ENCODE data around the gene MRPL44.
"Not testable (repeated sequence)": the region's sequence is repeated elsewhere in the genome, so short reads cannot be mapped to it uniquely, and the experiment has no call there.

The MRPL44 gene

GRCh38 chr2:223934870-223935269, 22.4 kb upstream of the MRPL44 start:
- no peak for DNase-seq
- in situ Hi-C loops (cut with HindIII; ENCODE audit: low pct_ligation_motif_present, low pct_unique_long_range_greater_than_20kb, low sequenced_read_pairs), result no loop called here

DNA sequence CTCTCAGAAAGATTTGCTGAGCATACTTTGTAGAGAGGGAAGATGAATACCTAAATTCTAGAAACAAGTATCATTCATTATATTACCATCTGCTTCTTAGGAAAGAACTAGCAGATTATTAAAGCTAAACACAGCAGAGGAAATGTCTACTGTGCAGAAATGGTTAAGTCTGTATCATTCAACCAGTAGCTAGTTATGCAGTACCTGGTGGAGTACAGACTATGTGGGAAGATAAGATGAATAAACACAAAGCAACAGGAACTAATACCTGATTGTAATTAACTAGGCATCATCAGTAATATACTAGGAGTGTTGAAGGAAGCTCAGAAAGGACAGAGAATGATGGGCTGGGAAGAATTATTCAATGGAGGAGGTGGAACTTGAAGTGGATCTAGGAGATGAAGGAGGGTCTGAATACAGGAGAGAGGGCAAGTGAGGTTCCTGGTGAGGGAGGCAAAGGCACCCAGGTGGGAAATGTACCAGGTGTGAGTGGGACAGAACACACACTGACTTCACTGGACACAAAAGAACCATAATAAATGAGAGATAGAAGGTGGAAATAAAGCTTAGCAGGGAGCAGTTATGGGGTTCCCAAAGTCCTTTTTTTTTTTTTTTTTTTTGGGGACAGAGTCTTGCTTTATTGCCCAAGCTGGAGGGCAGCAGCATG, 21.7 kb upstream of the MRPL44 start:
- in situ Hi-C loops (cut with HindIII; ENCODE audit: low pct_ligation_motif_present, low pct_unique_long_range_greater_than_20kb, low sequenced_read_pairs), result no loop called here
- no peak for DNase-seq

DNA sequence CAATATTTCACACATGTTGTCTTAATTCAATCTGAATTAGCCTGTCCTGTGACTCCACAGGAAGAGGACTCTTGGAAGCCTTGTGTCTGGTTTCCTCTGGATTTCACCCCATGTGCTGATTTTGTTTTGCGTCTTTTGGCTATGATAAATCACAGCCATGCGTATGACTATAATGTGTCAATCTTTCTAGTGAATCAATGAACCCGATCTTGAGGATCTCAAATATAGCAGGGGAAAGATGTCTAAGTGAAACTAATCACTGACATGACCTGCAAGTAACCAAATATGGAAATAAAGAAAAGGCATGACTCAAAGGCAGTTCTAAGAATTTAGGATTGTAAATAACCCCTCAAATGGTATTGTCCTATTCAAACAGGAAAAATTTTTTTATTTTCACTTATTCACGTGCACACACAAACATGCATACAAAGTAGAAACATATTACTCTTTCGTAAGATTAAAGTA, 20.4 kb upstream of the MRPL44 start:
- no peak for DNase-seq
- in situ Hi-C loops (cut with HindIII; ENCODE audit: low pct_ligation_motif_present, low pct_unique_long_range_greater_than_20kb, low sequenced_read_pairs), result no loop called here

GRCh38 chr2:223937535-223937934, 19.7 kb upstream of the MRPL44 start:
- in situ Hi-C loops (cut with HindIII; ENCODE audit: low pct_ligation_motif_present, low pct_unique_long_range_greater_than_20kb, low sequenced_read_pairs), result no loop called here
- DNase-seq, result no peak

- DNase-seq, result peak; percentile 10
- in situ Hi-C loops (cut with HindIII; ENCODE audit: low pct_ligation_motif_present, low pct_unique_long_range_greater_than_20kb, low sequenced_read_pairs), result not testable (repeated sequence)
These were observed 17.8 kb upstream of the MRPL44 start for GRCh38 chr2:223939438-223939837.

GRCh38 chr2:223941579-223942277, 15.5 kb upstream of the MRPL44 start:
- in situ Hi-C loops (cut with HindIII; ENCODE audit: low pct_ligation_motif_present, low pct_unique_long_range_greater_than_20kb, low sequenced_read_pairs), result no loop called here
- DNase-seq, result peak; percentile 84

GRCh38 chr2:223943135-223943534, 14.1 kb upstream of the MRPL44 start:
- DNase-seq, result no peak
- in situ Hi-C loops (cut with HindIII; ENCODE audit: low pct_ligation_motif_present, low pct_unique_long_range_greater_than_20kb, low sequenced_read_pairs), result no loop called here

GRCh38 chr2:223943561-223944008, 13.7 kb upstream of the MRPL44 start:
- in situ Hi-C loops (cut with HindIII; ENCODE audit: low pct_ligation_motif_present, low pct_unique_long_range_greater_than_20kb, low sequenced_read_pairs), result no loop called here

DNA sequence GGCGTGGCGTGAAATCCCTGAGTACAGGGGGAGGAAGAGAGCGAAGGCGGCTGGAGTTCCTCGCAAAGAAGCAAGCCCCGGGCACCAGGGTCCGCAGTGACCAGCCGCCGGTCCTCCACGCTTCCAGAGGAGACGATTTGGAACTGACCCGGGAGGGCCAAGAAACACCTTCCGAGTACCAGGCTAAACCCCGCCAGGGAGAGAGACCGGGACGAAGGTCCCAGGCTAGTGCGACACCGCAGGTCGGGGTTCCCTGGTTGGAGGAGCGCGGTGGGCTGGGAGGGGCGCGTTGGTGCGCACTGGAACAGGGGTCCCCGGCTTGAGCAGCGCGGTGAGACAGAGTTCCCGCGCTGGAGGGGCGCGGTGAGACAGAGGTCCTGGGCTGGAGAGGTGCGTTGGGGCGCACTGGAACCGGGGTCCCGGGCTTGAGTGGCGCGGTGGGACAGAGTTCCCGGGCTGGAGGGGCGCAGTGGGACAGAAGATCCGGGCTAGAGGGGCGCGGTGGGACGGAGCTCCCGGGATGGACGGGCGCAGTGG, 13.0 kb upstream of the MRPL44 start:
- in situ Hi-C loops (cut with HindIII; ENCODE audit: low pct_ligation_motif_present, low pct_unique_long_range_greater_than_20kb, low sequenced_read_pairs), result no loop called here
- DNase-seq, result peak; percentile 45

More at GRCh38 chr2:223943561-223944008, 13.7 kb upstream of the MRPL44 start:
- DNase-seq, result peak; percentile 58

- in situ Hi-C loops (cut with HindIII; ENCODE audit: low pct_ligation_motif_present, low pct_unique_long_range_greater_than_20kb, low sequenced_read_pairs), result no loop called here
- DNase-seq, result peak; percentile 90
These were observed 12.3 kb upstream of the MRPL44 start, which contains the start of gene WDFY1 for GRCh38 chr2:223944703-223945531. Gene WDFY1, minus strand, starts transcription at chr2:223945335. Its CDS starts 51 bp downstream, at chr2:223945284.

DNA sequence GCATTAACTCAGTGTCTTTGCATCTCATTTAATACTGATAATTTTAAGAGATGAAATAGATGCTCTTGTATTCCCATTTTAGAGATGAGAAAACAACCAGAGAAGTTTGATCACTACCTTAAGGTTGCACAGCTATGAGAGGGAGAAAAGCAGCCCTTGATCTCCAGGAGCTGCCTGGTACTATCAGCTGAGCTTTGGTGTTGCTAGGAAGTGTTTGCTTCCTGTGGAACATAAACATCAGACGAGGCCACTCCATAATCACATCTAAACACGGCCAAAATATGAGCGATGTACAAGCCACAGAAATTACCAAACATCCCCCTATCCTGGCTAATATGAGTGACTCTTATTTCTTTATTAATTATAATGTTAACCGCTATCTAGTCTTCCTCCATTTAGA, 11.5 kb upstream of the MRPL44 start:
- in situ Hi-C loops (cut with HindIII; ENCODE audit: low pct_ligation_motif_present, low pct_unique_long_range_greater_than_20kb, low sequenced_read_pairs), result no loop called here
- DNase-seq, result no peak

GRCh38 chr2:223947711-223948205, 9.5 kb upstream of the MRPL44 start:
- in situ Hi-C loops (cut with HindIII; ENCODE audit: low pct_ligation_motif_present, low pct_unique_long_range_greater_than_20kb, low sequenced_read_pairs), result no loop called here
- DNase-seq, result no peak

DNA sequence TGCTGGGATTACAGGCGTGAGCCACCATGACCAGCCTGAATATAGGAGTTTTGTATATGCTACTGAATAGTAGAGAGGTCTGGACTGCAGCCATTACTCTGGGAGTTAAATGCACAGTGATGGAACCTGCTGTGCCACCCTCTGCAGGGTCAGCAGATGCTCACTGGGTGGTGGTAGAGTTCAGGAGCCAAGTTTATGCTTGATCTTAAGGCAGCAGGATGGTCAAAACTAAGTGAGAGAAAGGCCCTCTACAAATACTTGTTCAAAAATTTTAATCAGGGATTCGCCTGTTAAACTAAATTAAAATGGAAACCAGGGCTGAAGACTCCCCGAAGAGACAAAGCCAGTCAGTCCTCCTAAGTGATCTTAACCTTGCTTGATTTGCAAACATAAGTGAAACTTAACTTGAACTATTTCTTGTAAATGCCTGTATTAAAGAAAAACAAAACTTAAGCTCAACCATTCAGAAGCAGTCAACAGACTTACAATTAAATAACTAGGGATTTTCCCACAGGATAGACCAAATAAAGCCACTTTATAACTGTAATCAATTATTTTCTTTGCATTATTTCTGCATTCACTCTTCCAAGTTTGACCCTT, 7.9 kb upstream of the MRPL44 start:
- DNase-seq, result no peak
- in situ Hi-C loops (cut with HindIII; ENCODE audit: low pct_ligation_motif_present, low pct_unique_long_range_greater_than_20kb, low sequenced_read_pairs), result no loop called here

- DNase-seq, result no peak
- in situ Hi-C loops (cut with HindIII; ENCODE audit: low pct_ligation_motif_present, low pct_unique_long_range_greater_than_20kb, low sequenced_read_pairs), result no loop called here
These were observed 6.6 kb upstream of the MRPL44 start for GRCh38 chr2:223950448-223951347.

- in situ Hi-C loops (cut with HindIII; ENCODE audit: low pct_ligation_motif_present, low pct_unique_long_range_greater_than_20kb, low sequenced_read_pairs), result no loop called here
- DNase-seq, result no peak
These were observed 4.8 kb upstream of the MRPL44 start for GRCh38 chr2:223952280-223952968.

- in situ Hi-C loops (cut with HindIII; ENCODE audit: low pct_ligation_motif_present, low pct_unique_long_range_greater_than_20kb, low sequenced_read_pairs), result no loop called here
- DNase-seq, result peak; percentile 24
These were observed 2.9 kb upstream of the MRPL44 start for GRCh38 chr2:223954401-223954800.

DNA sequence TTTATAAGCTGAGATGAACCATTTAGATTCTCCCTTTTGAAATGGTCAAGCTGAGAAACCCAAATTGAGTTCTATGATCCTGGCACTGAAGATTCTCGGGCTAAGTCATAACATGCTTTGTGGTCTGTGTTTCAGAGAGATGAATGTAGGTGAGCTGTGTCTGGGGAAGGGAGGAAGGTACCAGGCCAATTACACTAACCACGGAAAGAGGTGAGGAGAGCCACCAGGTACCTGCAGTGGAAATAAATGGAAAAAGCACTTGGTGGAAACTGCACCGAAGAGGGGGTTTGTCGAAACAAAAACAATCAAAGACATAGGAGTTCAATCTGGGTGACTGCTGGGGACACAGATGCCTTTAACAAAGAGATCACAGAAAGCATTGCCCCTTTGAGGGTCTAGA, 963 bp upstream of the MRPL44 start:
- in situ Hi-C loops (cut with HindIII; ENCODE audit: low pct_ligation_motif_present, low pct_unique_long_range_greater_than_20kb, low sequenced_read_pairs), result no loop called here
- no peak for DNase-seq

All from ACHN (cell line).